LNCaP clone FGC (cell line): Measurements from ENCODE around the gene FUT7.
"Not testable (repeated sequence)": the region's sequence is repeated elsewhere in the genome, so short reads cannot be mapped to it uniquely, and the experiment has no call there.

Experiments used
- DNase-seq: peaks from one replicate; pipeline ENCODE4 v3.0.0-alpha.2; 2011; ENCODE audit warnings: low read depth
- H3K4me3 ChIP-seq: 2 replicates; pipeline ENCODE4 v1.5.1; 2011; ENCODE audit warnings: mild to moderate bottlenecking, low read depth, low read length, control low read depth
- TF ChIP-seq, protein P1 (sequence below): IDR thresholded peaks from 2 replicates; pipeline ENCODE4 v1.5.1; 2012; ENCODE audit warnings: mild to moderate bottlenecking; ENCODE audit not compliant: control insufficient read depth, insufficient read depth; ENCODE audit errors: extremely low read depth

Gene FUT7

DNA sequence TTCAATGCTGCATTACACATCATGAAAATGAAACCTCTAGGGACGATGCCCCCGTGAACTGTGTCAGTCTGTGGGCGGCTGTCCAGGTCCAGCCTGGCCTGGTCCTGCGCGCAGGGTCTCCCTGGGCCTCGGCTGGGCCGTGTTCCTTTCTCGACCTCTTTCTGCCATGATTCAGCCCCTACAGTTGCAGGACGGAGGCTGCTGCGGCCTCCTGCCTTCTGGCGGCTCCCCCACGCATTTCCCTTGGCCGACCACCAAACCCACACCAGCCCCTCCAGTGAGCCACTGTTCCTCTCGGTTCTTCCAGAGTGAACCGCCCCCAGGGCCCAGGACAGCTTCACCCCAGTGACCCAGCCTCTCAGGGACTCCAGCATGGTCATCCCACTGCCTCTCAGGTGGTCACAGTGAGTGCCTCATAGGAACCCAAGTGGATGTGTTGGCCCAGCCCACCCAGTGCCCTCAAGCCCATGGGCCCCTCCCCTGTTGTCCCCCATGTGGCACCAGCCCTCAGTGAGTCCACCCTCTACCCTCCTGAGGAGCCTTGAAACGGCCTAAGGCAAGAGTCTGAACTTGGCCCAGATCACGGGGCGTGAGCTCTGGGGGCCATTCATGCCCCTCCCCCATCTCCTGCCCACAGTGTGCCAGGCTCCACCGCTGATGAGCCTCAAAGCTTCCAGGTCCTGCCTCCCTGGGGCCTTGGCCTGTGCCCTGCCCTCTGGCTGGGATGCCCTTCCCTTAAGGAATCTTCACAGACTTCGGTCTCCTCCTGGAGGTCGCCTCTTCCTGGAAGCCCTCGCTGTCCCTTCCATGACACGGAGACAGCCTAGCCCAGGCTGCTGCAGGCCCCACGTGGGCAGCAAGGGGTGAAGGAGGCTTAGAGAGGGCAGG, 25.5 kb downstream of the FUT7 start:
- no peak for DNase-seq
- TF ChIP-seq, protein P1, sequence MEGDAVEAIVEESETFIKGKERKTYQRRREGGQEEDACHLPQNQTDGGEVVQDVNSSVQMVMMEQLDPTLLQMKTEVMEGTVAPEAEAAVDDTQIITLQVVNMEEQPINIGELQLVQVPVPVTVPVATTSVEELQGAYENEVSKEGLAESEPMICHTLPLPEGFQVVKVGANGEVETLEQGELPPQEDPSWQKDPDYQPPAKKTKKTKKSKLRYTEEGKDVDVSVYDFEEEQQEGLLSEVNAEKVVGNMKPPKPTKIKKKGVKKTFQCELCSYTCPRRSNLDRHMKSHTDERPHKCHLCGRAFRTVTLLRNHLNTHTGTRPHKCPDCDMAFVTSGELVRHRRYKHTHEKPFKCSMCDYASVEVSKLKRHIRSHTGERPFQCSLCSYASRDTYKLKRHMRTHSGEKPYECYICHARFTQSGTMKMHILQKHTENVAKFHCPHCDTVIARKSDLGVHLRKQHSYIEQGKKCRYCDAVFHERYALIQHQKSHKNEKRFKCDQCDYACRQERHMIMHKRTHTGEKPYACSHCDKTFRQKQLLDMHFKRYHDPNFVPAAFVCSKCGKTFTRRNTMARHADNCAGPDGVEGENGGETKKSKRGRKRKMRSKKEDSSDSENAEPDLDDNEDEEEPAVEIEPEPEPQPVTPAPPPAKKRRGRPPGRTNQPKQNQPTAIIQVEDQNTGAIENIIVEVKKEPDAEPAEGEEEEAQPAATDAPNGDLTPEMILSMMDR, result no peak
- no peak overlapping the region for H3K4me3 ChIP-seq

DNA sequence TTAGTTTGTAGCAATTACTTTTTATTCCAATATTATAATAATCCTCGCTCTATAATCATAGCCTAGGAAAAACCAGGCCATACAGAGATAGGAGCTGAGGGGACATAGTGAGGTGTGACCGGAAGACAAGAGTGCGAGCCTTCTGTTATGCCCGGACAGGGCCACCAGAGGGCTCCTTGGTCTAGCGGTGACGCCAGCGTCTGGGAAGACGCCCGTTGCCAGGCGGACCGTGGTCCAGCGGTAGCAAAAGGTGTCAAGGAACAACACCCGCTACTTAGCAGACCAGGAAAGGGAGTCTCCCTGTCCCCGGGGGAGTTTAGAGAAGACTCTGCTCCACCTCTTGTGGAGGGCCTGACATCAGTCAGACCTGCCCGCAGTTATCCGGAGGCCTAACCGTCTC, 27.6 kb downstream of the FUT7 start:
- TF ChIP-seq, protein P1, result 0 out of 2 replicates have a peak, but pooled peaks have one; percentile 1
- not testable (repeated sequence) for DNase-seq

DNA sequence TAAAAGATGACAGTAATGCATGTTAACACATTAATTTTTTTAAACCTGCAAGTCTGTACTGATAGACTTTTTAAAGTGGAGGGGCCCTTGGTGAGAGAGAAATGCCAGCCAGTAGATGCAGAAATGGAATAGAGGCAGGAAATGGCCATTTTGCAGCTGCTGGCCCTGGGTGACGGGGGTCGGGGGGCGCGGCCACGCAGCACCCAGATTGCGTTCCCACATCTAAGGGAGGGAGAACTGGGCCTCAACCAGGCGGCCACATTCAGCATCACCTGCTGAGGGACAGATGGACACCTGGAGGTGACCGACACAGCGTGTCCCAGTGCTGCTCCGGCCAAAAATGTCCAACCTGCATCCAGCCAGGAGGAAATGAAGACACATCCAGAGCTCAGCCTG, 29.2 kb downstream of the FUT7 start:
- H3K4me3 ChIP-seq, result no peak overlapping the region
- DNase-seq, result no peak
- TF ChIP-seq, protein P1, result no peak

More for the DNA sequence above, 27.6 kb downstream of the FUT7 start:
- H3K4me3 ChIP-seq, result not testable (repeated sequence)

DNA sequence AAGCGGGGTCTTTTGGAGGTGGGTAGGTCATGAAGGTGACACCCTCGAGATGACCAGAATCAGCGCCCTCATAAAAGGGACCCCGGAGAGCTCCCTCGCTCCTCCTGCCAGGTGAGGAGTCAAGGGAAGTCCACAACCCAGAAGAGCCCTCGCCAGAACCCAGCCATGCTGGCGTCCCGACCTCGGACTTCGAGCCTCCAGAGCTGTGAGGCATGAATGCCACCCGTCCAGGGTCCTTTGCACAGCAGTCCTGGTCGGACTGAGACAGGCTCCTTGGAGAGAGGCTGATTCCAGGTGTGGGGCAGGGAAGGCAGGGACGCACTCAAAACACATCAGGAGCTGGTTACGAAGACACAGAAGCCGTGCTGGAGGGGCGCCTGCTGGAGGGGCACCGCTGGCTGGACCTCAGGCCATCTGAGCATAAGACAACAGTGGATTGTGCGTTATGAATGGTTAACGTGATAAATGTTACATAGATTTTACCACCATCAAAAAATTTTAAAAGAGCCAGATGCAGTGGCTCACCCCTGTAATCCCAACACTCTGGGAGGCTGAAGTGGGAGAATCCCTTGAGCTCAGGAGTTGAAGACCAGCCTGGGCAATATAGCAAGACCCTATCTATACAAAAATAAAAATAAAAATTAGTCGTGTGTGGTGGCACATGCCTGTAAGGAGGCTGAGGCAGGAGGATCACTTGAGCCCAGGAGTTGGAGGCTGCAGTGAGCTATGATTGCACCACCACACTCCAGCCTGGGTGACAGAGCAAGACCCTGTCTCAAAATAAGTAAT, 29.8 kb downstream of the FUT7 start:
- DNase-seq, result no peak
- TF ChIP-seq, protein P1, result no peak
- H3K4me3 ChIP-seq, result no peak overlapping the region

DNA sequence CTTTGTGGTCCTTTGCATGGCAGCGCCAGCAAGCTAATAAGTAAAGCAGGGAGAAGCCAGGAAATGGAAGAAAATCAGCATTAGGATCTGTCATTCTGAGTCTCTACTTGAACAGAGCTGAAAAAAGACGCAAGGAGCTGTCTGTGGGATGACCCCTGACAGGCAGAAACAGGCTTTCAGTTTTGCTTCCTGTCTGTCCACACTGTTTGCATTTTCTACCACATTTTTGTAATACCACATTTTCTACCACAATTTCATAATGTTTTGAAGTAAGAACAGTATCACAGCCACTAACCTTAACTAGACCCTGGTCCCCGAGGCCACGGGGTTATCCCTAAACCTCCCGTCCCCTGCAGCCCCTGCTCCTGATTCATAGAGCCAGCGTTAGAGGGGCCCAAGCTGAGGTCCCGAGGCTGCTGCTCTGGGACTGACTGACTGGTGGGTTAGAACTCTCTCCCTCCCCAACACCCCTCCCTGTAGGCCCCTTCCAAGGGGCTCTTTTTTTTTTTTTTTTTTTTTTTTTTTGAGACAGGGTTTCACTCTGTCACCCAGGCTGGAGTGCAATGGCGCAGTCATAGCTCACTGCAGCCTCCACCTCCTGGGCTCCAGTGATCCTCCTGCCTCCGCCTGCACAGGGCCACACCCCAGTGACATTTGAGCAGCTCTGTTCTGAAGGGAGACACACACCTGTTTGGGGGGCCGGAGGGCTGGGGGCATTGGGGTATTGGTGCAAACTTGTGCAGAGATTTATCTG, 31.5 kb downstream of the FUT7 start:
- no peak overlapping the region for H3K4me3 ChIP-seq
- no peak for DNase-seq
- TF ChIP-seq, protein P1, result no peak

DNA sequence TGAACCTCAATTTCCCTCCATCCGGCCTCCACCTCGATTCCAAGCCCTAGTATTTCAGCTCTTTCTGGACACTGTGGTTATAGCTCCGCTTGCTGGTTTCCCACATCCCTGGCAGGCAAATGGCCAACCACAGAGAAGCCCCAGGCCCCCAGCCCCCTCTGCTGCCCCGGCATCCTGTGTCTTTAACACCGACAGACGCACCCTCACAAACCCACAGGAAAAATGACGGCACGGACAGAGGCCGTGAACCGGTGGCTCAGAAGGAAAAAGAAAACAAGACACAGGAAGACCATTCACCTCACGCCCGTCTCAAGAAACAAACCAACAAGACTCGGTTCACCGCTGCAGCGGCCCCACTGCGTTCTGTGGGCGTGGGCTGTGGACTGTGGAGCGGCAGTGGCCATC, 34.1 kb downstream of the FUT7 start:
- no peak overlapping the region for H3K4me3 ChIP-seq
- no peak for DNase-seq
- TF ChIP-seq, protein P1, result no peak
